SU-DHL-6 (cell line): Measurements from ENCODE around the gene NREP.

ENCODE experiments used
- CTCF ChIP-seq: fragments of 200-600 bp; sonication (generic); IDR thresholded peaks from one replicate; pipeline ENCODE4 v1.5.1; 2017; ENCODE audit warnings: antibody characterized with exemption, mild to moderate bottlenecking, low read length, moderate library complexity; ENCODE audit not compliant: insufficient read depth, poor library complexity, severe bottlenecking
- EZH2phosphoT487 ChIP-seq: fragments of 200-600 bp; sonication (generic), shearing (Covaris generic); conservative IDR thresholded peaks from 2 replicates; pipeline ENCODE4 v1.6.1; 2018; ENCODE audit warnings: mild to moderate bottlenecking, antibody characterized with exemption, low read length, moderate library complexity, mixed read lengths

GRCh38 chr5:111679611-111680010 is 77.4 kb downstream of the NREP start:
- TF ChIP-seq CTCF (no peak), EZH2phosphoT487 (no peak)
